ENCODE results near the gene ANTKMT.
"Not testable (repeated sequence)": the region's sequence is repeated elsewhere in the genome, so short reads cannot be mapped to it uniquely, and the experiment has no call there.

ANTKMT gene

GRCh38 chr16:743794-744500 is 23.0 kb downstream of the ANTKMT start:
- no peak for DNase-seq (ENCODE audit: low read depth)

- DNase-seq (ENCODE audit: low read depth), result no peak
These were observed 24.8 kb downstream of the ANTKMT start for GRCh38 chr16:745739-746138.

GRCh38 chr16:746637-747036 is 25.7 kb downstream of the ANTKMT start:
- DNase-seq (ENCODE audit: low read depth), result no peak

- no peak for DNase-seq (ENCODE audit: low read depth)
These were observed 27.2 kb downstream of the ANTKMT start for GRCh38 chr16:747978-748746.

GRCh38 chr16:749010-749409 is 28.1 kb downstream of the ANTKMT start:
- no peak for DNase-seq (ENCODE audit: low read depth)

- DNase-seq (ENCODE audit: low read depth), result no peak
These were observed 29.5 kb downstream of the ANTKMT start for GRCh38 chr16:750485-750884.

- no peak for DNase-seq (ENCODE audit: low read depth)
These were observed 30.4 kb downstream of the ANTKMT start for GRCh38 chr16:751152-752006.

GRCh38 chr16:752007-752312 is 31.0 kb downstream of the ANTKMT start:
- DNase-seq (ENCODE audit: low read depth), result no peak

GRCh38 chr16:754121-754607 is 33.2 kb downstream of the ANTKMT start:
- DNase-seq (ENCODE audit: low read depth), result not testable (repeated sequence)

- no peak for DNase-seq (ENCODE audit: low read depth)
These were observed 33.7 kb downstream of the ANTKMT start for GRCh38 chr16:754656-755055.

GRCh38 chr16:756428-756827 is 35.5 kb downstream of the ANTKMT start:
- no peak for DNase-seq (ENCODE audit: low read depth)

GRCh38 chr16:759110-759910 is 38.4 kb downstream of the ANTKMT start:
- DNase-seq (ENCODE audit: low read depth), result no peak

GRCh38 chr16:760065-760464 is 39.1 kb downstream of the ANTKMT start:
- no peak for DNase-seq (ENCODE audit: low read depth)

GRCh38 chr16:760545-761343 is 39.8 kb downstream of the ANTKMT start, which contains the start of gene MSLN:
Gene MSLN, plus strand, starts transcription at chr16:760734. Its CDS starts 1,947 bp downstream, at chr16:762681.
- DNase-seq (ENCODE audit: low read depth), result no peak

GRCh38 chr16:761625-762513 is 40.9 kb downstream of the ANTKMT start:
- no peak for DNase-seq (ENCODE audit: low read depth)

GRCh38 chr16:762595-763268 is 41.8 kb downstream of the ANTKMT start:
- no peak for DNase-seq (ENCODE audit: low read depth)

- no peak for DNase-seq (ENCODE audit: low read depth)
These were observed 42.6 kb downstream of the ANTKMT start for GRCh38 chr16:763369-764183.

- DNase-seq (ENCODE audit: low read depth), result no peak
These were observed 43.3 kb downstream of the ANTKMT start for GRCh38 chr16:764184-764750.
